ENCODE measurements around the gene IRX6. TPM values are rescaled to one million over a fixed set of nuclear protein-coding genes. Genes with fewer than 3 reads are reported as not detected.

IRX6 gene
- total RNA-seq, 1 experiment from 2014 or later, result not detected

GRCh38 chr16:55349867-55350266, 25.9 kb downstream of the IRX6 start:
- WGBS (ENCODE audit: extremely low coverage, insufficient read length, low lambda C conversion rate), result no CpG with 5 or more reads among the region's 1 CpG
- Histone ChIP-seq H3K14ac (ENCODE audit: insufficient read depth, low read length) (no peak overlapping the region), H3K9me3 (ENCODE audit: control insufficient read depth, low read depth, low read length) (no peaks in the 10 kb centered on the region), H3K27me3 (ENCODE audit: insufficient read depth, low read length) (no peaks in the 10 kb centered on the region), H2AK5ac (ENCODE audit: insufficient read length, low read length) (no peak overlapping the region), H4K8ac (replicated peaks; ENCODE audit: insufficient read length, low read depth, low read length) (no peak overlapping the region), H4K5ac (ENCODE audit: insufficient read length, low read depth, low read length) (no peak overlapping the region), H3K4me2 (ENCODE audit: insufficient read depth, insufficient read length, low read length) (no peak overlapping the region), H3K79me1 (ENCODE audit: insufficient read depth, low read depth, low read length, poor library complexity, severe bottlenecking) (no peaks in the 10 kb centered on the region), H2AFZ (ENCODE audit: low read length) (no peak overlapping the region), H4K20me1 (ENCODE audit: control insufficient read depth, insufficient read depth, insufficient read length) (no peaks in the 10 kb centered on the region), H3K23me2 (ENCODE audit: insufficient read length, low read depth, low read length, poor library complexity, severe bottlenecking) (no peaks in the 10 kb centered on the region), H2BK12ac (ENCODE audit: insufficient read length, low read depth, low read length) (no peak overlapping the region), H3K23ac (ENCODE audit: insufficient read length, low read depth, low read length) (no peak overlapping the region), H3K4ac (ENCODE audit: low read depth, low read length) (no peak overlapping the region), H3K4me1 (ENCODE audit: insufficient read depth, low read length) (no peaks in the 10 kb centered on the region), H2BK120ac (ENCODE audit: low read depth, low read length, poor library complexity, severe bottlenecking) (no peak overlapping the region), H4K91ac (ENCODE audit: insufficient read length, low read depth, low read length) (no peak overlapping the region), H3K79me2 (ENCODE audit: insufficient read depth, low read length) (no peaks in the 10 kb centered on the region), H3K56ac (ENCODE audit: insufficient read length, low read depth, low read length) (no peak overlapping the region), H3K18ac (ENCODE audit: insufficient read length, low read depth, low read length) (no peak overlapping the region), H3K27ac (ENCODE audit: insufficient read length, low read depth, low read length) (no peak overlapping the region), H2BK5ac (ENCODE audit: insufficient read length, low read length) (no peak overlapping the region), H3T11ph (ENCODE audit: low read length) (no peak overlapping the region), H2BK20ac (ENCODE audit: low read depth, low read length, poor library complexity, severe bottlenecking) (no peak overlapping the region), H3K9ac (ENCODE audit: extremely low read depth, insufficient read length, low read length) (no peak overlapping the region), H2BK15ac (ENCODE audit: low read depth, low read length) (no peak overlapping the region)
- no peak overlapping the region for H3K27ac Mint-ChIP-seq
- no peak for DNase-seq
- no peaks in the 10 kb centered on the region for H3K36me3 Mint-ChIP-seq (ENCODE audit: insufficient read depth in 1 of 3, low read depth in 3 of 3)
- no peaks in the 10 kb centered on the region for H3K9me3 Mint-ChIP-seq
- no peaks in the 10 kb centered on the region for H3K4me1 Mint-ChIP-seq
- H3K27me3 Mint-ChIP-seq (ENCODE audit: low read depth), result peaks cover 15% of the 10 kb centered on the region
- no peak for TF ChIP-seq CTCF (conservative IDR thresholded peaks at IDR 0.05)
- H3K4me3 Mint-ChIP-seq, result no peak overlapping the region
